HCT116 (cell line): Measurements from ENCODE around the gene FKBP5. TPM values are rescaled to one million over a fixed set of nuclear protein-coding genes. Genes with fewer than 3 reads are reported as not detected.
"Not testable (repeated sequence)": the region's sequence is repeated elsewhere in the genome, so short reads cannot be mapped to it uniquely, and the experiment has no call there.

ENCODE experiments used
- ATAC-seq: fragments of 200-7000 bp; cut with Tn5 transposase; 2 replicates; pipeline ENCODE4 v1.9.1; 2020; ENCODE audit warnings: mild to moderate bottlenecking, moderate library complexity
- BruUV-seq: library from RNA; stranded (reverse); fragments of 400-500 nt; replicated peaks from 2 replicates; lab custom pipeline; 2021; lab: Mats Ljungman, UMichigan
- CTCF ChIA-PET: fragments of 300-600 bp; sonication (Branson Sonifier 250); formaldehyde crosslinking; loops from one replicate; lab custom pipeline; 2021; ENCODE audit warnings: antibody characterized with exemption; lab: Charles Lee
- POLR2A ChIA-PET: fragments of 300-600, 350-600 bp; sonication (Branson Sonifier 250); formaldehyde crosslinking; loops from one replicate; lab custom pipeline; 2021; ENCODE audit warnings: antibody characterized with exemption; lab: Charles Lee
- RAD21 ChIA-PET, 2 experiments: fragments of 300-600 bp; sonication (Branson Sonifier 250); formaldehyde crosslinking; loops; one replicate each; lab custom pipeline; 2023; ENCODE audit warnings: low total read pairs in 2 of 2; ENCODE audit not compliant: uncharacterized antibody in 2 of 2, unreplicated experiment in 2 of 2, low non-redundant PET in 1 of 2; lab: Charles Lee
- DNase-seq: peaks from one replicate; pipeline ENCODE4 v3.0.0-alpha.2; 2010; ENCODE audit warnings: low read depth, low spot score
- H2AFZ ChIP-seq: fragments of 200-600 bp; shearing (Covaris generic), sonication (generic); 2 replicates; pipeline ENCODE4 v1.6.1; 2017; ENCODE audit warnings: low read depth, mixed run types, mixed read lengths, antibody characterized with exemption, low read length; ENCODE audit not compliant: poor library complexity, severe bottlenecking
- H3K27ac ChIP-seq: 2 replicates; pipeline ENCODE4 v1.5.1; 2012; ENCODE audit warnings: low read depth, low read length
- H3K27me3 ChIP-seq: fragments of 200-600 bp; sonication (generic); 2 replicates; pipeline ENCODE4 v1.6.1; 2016; ENCODE audit warnings: mixed run types, low read length, mixed read lengths; ENCODE audit not compliant: insufficient read depth
- H3K36me3 ChIP-seq, 2 experiments: fragments of 200-500 bp in 1 of 2; fragments of 200-600 bp in 1 of 2; sonication (Bioruptor generic) in 1 of 2; sonication (generic) in 1 of 2; 2 replicates each; pipeline versions ENCODE4 v1.5.1 to v1.6.1; 2014 to 2016; ENCODE audit warnings: low read length in 2 of 2, inconsistent platforms in 1 of 2, mixed read lengths in 1 of 2, mixed run types in 1 of 2; ENCODE audit not compliant: insufficient read depth in 2 of 2, control insufficient read depth in 1 of 2
- H3K4me1 ChIP-seq, 2 experiments: fragments of 200-600 bp in 1 of 2; sonication (generic) in 1 of 2; 2 replicates each; pipeline versions ENCODE4 v1.5.1 to v1.6.1; 2012 to 2017; ENCODE audit warnings: low read length in 2 of 2, inconsistent platforms in 1 of 2, mild to moderate bottlenecking in 1 of 2, mixed read lengths in 1 of 2, mixed run types in 1 of 2, moderate library complexity in 1 of 2; ENCODE audit not compliant: insufficient read depth in 2 of 2, control insufficient read depth in 1 of 2
- H3K4me2 ChIP-seq: fragments of 200-600 bp; sonication (generic); 2 replicates; pipeline ENCODE4 v1.6.1; 2017; ENCODE audit warnings: mixed run types, low read length, mixed read lengths
- H3K4me3 ChIP-seq, 2 experiments: fragments of 200-600 bp in 1 of 2; sonication (generic) in 1 of 2; replicated peaks in 1 of 2; 2 replicates each; pipeline ENCODE4 v1.5.1; 2011 to 2016; ENCODE audit warnings: low read length in 2 of 2, control low read depth in 1 of 2, low read depth in 1 of 2, mild to moderate bottlenecking in 1 of 2, mixed read lengths in 1 of 2, mixed run types in 1 of 2
- H3K79me2 ChIP-seq: fragments of 200-600 bp; sonication (generic); 2 replicates; pipeline ENCODE4 v1.6.1; 2017; ENCODE audit warnings: mild to moderate bottlenecking, mixed run types, low read length, moderate library complexity, mixed read lengths; ENCODE audit not compliant: insufficient read depth
- H3K9ac ChIP-seq: fragments of 200-600 bp; sonication (generic); 2 replicates; pipeline ENCODE4 v1.6.1; 2016; ENCODE audit warnings: low read length, mixed read lengths
- H3K9me2 ChIP-seq: fragments of 200-600 bp; sonication (generic), shearing (Covaris generic); 2 replicates; pipeline ENCODE4 v1.6.1; 2017; ENCODE audit warnings: mixed run types, mild to moderate bottlenecking, moderate library complexity; ENCODE audit not compliant: insufficient read depth
- H3K9me3 ChIP-seq, 2 experiments: fragments of 200-500 bp in 1 of 2; fragments of 200-600 bp in 1 of 2; sonication (Bioruptor generic) in 1 of 2; sonication (generic) in 1 of 2; 2 replicates each; pipeline ENCODE4 v1.6.1; 2014 to 2017; ENCODE audit warnings: low read length in 2 of 2, mixed read lengths in 2 of 2, inconsistent platforms in 1 of 2, low read depth in 1 of 2, mild to moderate bottlenecking in 1 of 2, mixed run types in 1 of 2, moderate library complexity in 1 of 2; ENCODE audit not compliant: control insufficient read depth in 1 of 2, insufficient read depth in 1 of 2
- H4K20me1 ChIP-seq: fragments of 200-600 bp; sonication (generic), shearing (Covaris generic); 2 replicates; pipeline ENCODE4 v1.6.1; 2017; ENCODE audit warnings: mixed run types, mild to moderate bottlenecking, moderate library complexity; ENCODE audit not compliant: insufficient read depth
- ATF3 ChIP-seq: IDR thresholded peaks from 2 replicates; pipeline ENCODE4 v1.6.1; 2012
- CBX3 ChIP-seq: IDR thresholded peaks from 2 replicates; pipeline ENCODE4 v1.6.1; 2012; ENCODE audit warnings: low read depth
- CTCF ChIP-seq, 3 experiments: fragments of 200-600 bp in 1 of 3; sonication (generic) in 1 of 3; IDR thresholded peaks in 2 of 3; conservative IDR thresholded peaks in 1 of 3; 2 replicates each; pipeline ENCODE4 v1.5.1; 2012 to 2017; ENCODE audit warnings: low read depth in 2 of 3, low read length in 2 of 3, antibody characterized with exemption in 1 of 3, borderline replicate concordance in 1 of 3, control low read depth in 1 of 3, mild to moderate bottlenecking in 1 of 3, mixed read lengths in 1 of 3, mixed run types in 1 of 3, moderate library complexity in 1 of 3; ENCODE audit not compliant: insufficient read depth in 1 of 3
- EGR1 ChIP-seq: IDR thresholded peaks from 2 replicates; pipeline ENCODE4 v1.6.1; 2012; ENCODE audit warnings: low read depth
- ELF1 ChIP-seq: IDR thresholded peaks from 2 replicates; pipeline ENCODE4 v1.6.1; 2012; ENCODE audit warnings: low read depth, borderline replicate concordance
- EZH2 ChIP-seq: fragments of 200-600 bp; sonication (generic); IDR thresholded peaks from 2 replicates; pipeline ENCODE4 v1.6.1; 2017; ENCODE audit warnings: antibody characterized with exemption, mixed run types
- FOSL1 ChIP-seq: IDR thresholded peaks from 2 replicates; pipeline ENCODE4 v1.6.1; 2012; ENCODE audit warnings: low read depth
- MAX ChIP-seq: IDR thresholded peaks from 2 replicates; pipeline ENCODE4 v1.6.1; 2012
- POLR2AphosphoS5 ChIP-seq: IDR thresholded peaks from 2 replicates; pipeline ENCODE4 v1.6.1; 2011; ENCODE audit warnings: mild to moderate bottlenecking, low read depth, low read length, moderate library complexity
- RAD21 ChIP-seq: IDR thresholded peaks from 2 replicates; pipeline ENCODE4 v1.6.1; 2012; ENCODE audit warnings: low read depth, mild to moderate bottlenecking
- SRF ChIP-seq: IDR thresholded peaks from 2 replicates; pipeline ENCODE4 v1.6.1; 2012; ENCODE audit warnings: low read depth
- TCF7L2 ChIP-seq: IDR thresholded peaks from 2 replicates; pipeline ENCODE4 v1.7.0; 2011; ENCODE audit warnings: borderline replicate concordance, inconsistent platforms; ENCODE audit not compliant: insufficient read depth, insufficient read length; ENCODE audit errors: extremely low read depth
- ZFX ChIP-seq: fragments of 450-650 bp; IDR thresholded peaks from 2 replicates; pipeline ENCODE4 v1.6.1; 2017
- ZNF274 ChIP-seq: fragments of 200-500 bp; sonication (Bioruptor generic); IDR thresholded peaks from 2 replicates; pipeline ENCODE4 v1.6.1; 2014; ENCODE audit warnings: mild to moderate bottlenecking, low read depth, low read length, inconsistent platforms
- intact Hi-C: fragments of 100-400 bp; cut with micrococcal nuclease; formaldehyde crosslinking; loops from 2 replicates; pipeline ENCODE4 v1.10.0; 2022
- total RNA-seq: library from RNA; stranded (reverse); gene quantifications from one replicate; pipeline ENCODE4 v1.2.1, GENCODE V29; 2021; ENCODE audit not compliant: unreplicated experiment

FKBP5 gene
- total RNA-seq, 1 experiment from 2014 or later, result 50.3 TPM

DNA sequence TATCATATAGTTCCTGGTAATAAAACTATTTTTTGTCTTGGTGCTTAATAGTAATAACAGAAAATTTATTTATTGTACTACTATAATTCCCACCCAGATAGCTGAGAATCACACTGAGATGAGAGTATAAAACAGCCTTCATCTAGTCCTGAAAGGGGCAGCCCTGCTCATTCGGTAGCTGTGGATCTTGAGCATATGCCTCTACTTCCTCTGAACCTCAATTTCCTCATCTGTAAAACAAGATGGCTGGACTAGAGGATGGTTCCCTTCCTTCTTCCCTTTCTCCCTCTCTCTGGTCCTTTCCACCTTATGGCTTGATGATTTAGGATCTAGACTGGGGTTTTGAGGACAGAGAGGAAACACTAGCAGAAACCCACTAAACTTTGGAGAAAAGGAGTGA lies 15.0 kb downstream of the FKBP5 start:
- CTCF ChIA-PET, result interaction anchor here (1.0 kb wide), 1 partner anchor 63 kb away, joined by 4 read pairs; the partner anchor contains the start of gene ARMC12
- no peaks in the 10 kb centered on the region for H3K9me2 ChIP-seq
- intact Hi-C loops, result no loop called here
- TF ChIP-seq TCF7L2, result no peak
- TF ChIP-seq EZH2, result no peak
- no peak for TF ChIP-seq ZFX
- no peak for TF ChIP-seq ZNF274
- no peak for TF ChIP-seq RAD21
- TF ChIP-seq MAX, result no peak
- no peak for TF ChIP-seq CBX3
- TF ChIP-seq SRF, result no peak
- TF ChIP-seq EGR1, result no peak
- TF ChIP-seq ELF1, result no peak
- TF ChIP-seq CTCF (IDR thresholded peaks at IDR 0.05 in 2 of 3, conservative IDR thresholded peaks at IDR 0.05 in 1 of 3; ENCODE audit: borderline replicate concordance in 1 of 3, insufficient read depth in 1 of 3, low read depth in 2 of 3, low read length in 2 of 3), result no peak
- TF ChIP-seq FOSL1, result no peak
- TF ChIP-seq POLR2AphosphoS5, result no peak
- no peak for TF ChIP-seq ATF3
- RAD21 ChIA-PET, result no interaction called here
- no peaks in the 10 kb centered on the region for H3K36me3 ChIP-seq
- no peak overlapping the region for H3K4me2 ChIP-seq
- H3K4me1 ChIP-seq, result peaks cover 8 to 9% of the 10 kb centered on the region in 2 experiments; a peak in 2 of 4 replicates
- no peak overlapping the region for H2AFZ ChIP-seq
- H3K79me2 ChIP-seq, result peaks cover 91% of the 10 kb centered on the region
- DNase-seq (no peak), ATAC-seq (no peak)
- H3K27ac ChIP-seq, result no peak overlapping the region
- no peaks in the 10 kb centered on the region for H3K27me3 ChIP-seq
- POLR2A ChIA-PET, result no interaction called here
- H4K20me1 ChIP-seq, result no peaks in the 10 kb centered on the region
- no peak overlapping the region for H3K9ac ChIP-seq
- no peaks in the 10 kb centered on the region for H3K9me3 ChIP-seq
- no peak overlapping the region for H3K4me3 ChIP-seq
- no TSS peak for BruUV-seq

- H2AFZ ChIP-seq, H3K27ac ChIP-seq, CTCF ChIA-PET, intact Hi-C loops, H4K20me1 ChIP-seq, H3K9me3 ChIP-seq, H3K4me1 ChIP-seq, H3K9ac ChIP-seq, ATAC-seq, H3K27me3 ChIP-seq, H3K4me3 ChIP-seq, DNase-seq, POLR2A ChIA-PET, H3K4me2 ChIP-seq, H3K9me2 ChIP-seq, BruUV-seq, RAD21 ChIA-PET, H3K36me3 ChIP-seq: not testable (repeated sequence)
- peaks cover 91% of the 10 kb centered on the region for H3K79me2 ChIP-seq
Observed at GRCh38 chr6:35673284-35673666, 15.4 kb downstream of the FKBP5 start.

DNA sequence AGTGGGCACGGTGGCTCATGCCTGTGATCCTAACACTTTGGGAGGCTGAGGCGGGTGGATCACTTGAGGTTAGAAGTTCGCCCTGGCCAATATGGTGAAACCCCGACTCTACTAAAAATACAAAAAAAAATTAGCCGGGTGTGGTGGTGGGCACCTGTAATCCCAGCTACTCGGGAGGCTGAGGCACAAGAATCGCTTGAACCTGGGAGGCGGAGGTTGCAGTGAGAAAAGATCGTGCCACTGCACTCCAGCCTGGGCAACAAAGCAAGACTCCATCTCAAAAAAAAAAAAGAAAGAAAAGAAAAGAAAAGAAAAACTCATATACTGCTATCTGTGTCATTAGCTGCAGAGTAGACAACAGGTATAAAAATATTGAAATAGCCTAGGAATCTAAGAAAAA lies 18.3 kb downstream of the FKBP5 start:
- H2AFZ ChIP-seq, H3K9me2 ChIP-seq, H3K27ac ChIP-seq, CTCF ChIA-PET, H3K9ac ChIP-seq, H4K20me1 ChIP-seq, ATAC-seq, H3K4me2 ChIP-seq, POLR2A ChIA-PET, intact Hi-C loops, H3K4me3 ChIP-seq, BruUV-seq, H3K4me1 ChIP-seq, H3K9me3 ChIP-seq, H3K36me3 ChIP-seq, H3K27me3 ChIP-seq, DNase-seq, RAD21 ChIA-PET: not testable (repeated sequence)
- peaks cover 93% of the 10 kb centered on the region for H3K79me2 ChIP-seq
